Type B pancreatic cell (in vitro differentiated cells): Measurements from ENCODE around the gene ADISSP. TPM values are rescaled to one million over a fixed set of nuclear protein-coding genes. Genes with fewer than 3 reads are reported as not detected.

Experiments
- DNase-seq: peaks from one replicate; pipeline ENCODE4 v3.0.0; 2021; ENCODE audit warnings: mixed read lengths; ENCODE audit not compliant: unreplicated experiment; ENCODE audit errors: extremely low spot score
- H3K27ac Mint-ChIP-seq: 2 replicates; pipeline ENCODE4 v1.8.0; 2021; ENCODE audit warnings: mild to moderate bottlenecking, mixed read lengths
- H3K27me3 Mint-ChIP-seq: 2 replicates; pipeline ENCODE4 v1.8.0; 2021; ENCODE audit warnings: mixed read lengths
- H3K36me3 Mint-ChIP-seq: 2 replicates; pipeline ENCODE4 v1.8.0; 2021; ENCODE audit warnings: mixed read lengths
- H3K4me1 Mint-ChIP-seq: one replicate; pipeline ENCODE4 v1.8.0; 2021; ENCODE audit warnings: mixed read lengths; ENCODE audit not compliant: unreplicated experiment
- H3K4me3 Mint-ChIP-seq: 2 replicates; pipeline ENCODE4 v1.8.0; 2021; ENCODE audit warnings: mild to moderate bottlenecking, mixed read lengths
- H3K9me3 Mint-ChIP-seq: 2 replicates; pipeline ENCODE4 v1.8.0; 2021; ENCODE audit warnings: mixed read lengths
- total RNA-seq: library from RNA; stranded (reverse); gene quantifications from 2 replicates; pipeline ENCODE4 v1.2.1, GENCODE V29; 2021; ENCODE audit warnings: low replicate concordance
- TF ChIP-seq, protein P1 (sequence below): fragments of 200-600 bp; sonication (generic); conservative IDR thresholded peaks from 2 replicates; pipeline ENCODE4 v1.5.0; 2021; ENCODE audit warnings: antibody characterized with exemption, mild to moderate bottlenecking

Gene ADISSP
- total RNA-seq, 1 donor from 2014 or later: 49.4 TPM

DNA sequence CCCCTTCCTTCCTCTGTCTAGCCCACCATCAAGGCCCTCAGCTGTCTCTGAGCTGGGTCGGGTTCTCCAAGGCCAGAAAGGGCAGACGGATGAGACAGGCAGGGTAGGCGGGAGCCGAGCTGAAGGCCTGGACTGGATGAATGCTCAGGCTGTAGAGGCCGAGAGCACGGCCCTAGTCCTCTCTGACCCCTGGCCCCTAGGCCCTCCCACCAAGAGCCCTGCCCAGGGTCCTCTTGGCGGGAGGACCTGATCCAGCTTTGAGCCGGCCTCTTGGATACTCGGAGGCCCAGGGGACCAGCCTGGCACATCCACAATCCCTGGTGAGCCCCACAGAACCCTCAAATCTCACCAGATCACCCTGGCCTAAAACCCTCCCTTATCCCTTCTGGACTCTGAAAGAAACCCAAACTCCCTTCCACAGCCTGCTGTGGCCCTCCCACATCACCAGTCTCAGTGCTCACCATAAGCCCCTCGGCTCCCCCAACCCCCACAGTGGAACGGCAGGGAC lies 8.2 kb downstream of the ADISSP start:
- Mint-ChIP-seq H3K4me3 (no peak overlapping the region), H3K36me3 (peaks cover 3% of the 10 kb centered on the region), H3K4me1 (peaks cover 5% of the 10 kb centered on the region), H3K27ac (peak overlapping the region; percentile 39), H3K27me3 (no peaks in the 10 kb centered on the region), H3K9me3 (no peaks in the 10 kb centered on the region)
- TF ChIP-seq, protein P1, sequence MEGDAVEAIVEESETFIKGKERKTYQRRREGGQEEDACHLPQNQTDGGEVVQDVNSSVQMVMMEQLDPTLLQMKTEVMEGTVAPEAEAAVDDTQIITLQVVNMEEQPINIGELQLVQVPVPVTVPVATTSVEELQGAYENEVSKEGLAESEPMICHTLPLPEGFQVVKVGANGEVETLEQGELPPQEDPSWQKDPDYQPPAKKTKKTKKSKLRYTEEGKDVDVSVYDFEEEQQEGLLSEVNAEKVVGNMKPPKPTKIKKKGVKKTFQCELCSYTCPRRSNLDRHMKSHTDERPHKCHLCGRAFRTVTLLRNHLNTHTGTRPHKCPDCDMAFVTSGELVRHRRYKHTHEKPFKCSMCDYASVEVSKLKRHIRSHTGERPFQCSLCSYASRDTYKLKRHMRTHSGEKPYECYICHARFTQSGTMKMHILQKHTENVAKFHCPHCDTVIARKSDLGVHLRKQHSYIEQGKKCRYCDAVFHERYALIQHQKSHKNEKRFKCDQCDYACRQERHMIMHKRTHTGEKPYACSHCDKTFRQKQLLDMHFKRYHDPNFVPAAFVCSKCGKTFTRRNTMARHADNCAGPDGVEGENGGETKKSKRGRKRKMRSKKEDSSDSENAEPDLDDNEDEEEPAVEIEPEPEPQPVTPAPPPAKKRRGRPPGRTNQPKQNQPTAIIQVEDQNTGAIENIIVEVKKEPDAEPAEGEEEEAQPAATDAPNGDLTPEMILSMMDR: no peak
- no peak for DNase-seq

DNA sequence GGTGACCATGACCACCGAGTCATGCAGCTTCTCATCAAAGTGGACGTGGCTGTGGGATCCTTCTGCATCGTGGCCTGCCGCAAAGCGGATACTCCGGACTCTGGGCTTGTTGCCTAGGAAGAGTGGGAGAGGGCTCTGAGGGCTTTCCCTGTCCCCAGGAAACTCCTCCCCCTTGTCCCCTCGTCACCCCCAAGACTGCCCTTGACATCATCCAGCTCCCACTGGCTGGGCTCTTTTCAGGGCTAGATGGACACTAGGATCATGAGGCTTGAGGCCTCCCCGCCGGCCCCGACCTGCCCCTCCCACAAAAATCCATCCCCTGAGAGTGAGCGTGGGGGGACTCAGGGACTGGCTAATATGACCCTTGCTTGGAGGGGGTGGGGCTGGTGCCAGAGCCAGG lies 9.0 kb downstream of the ADISSP start:
- peaks cover 3% of the 10 kb centered on the region for H3K36me3 Mint-ChIP-seq
- H3K4me1 Mint-ChIP-seq: peaks cover 5% of the 10 kb centered on the region
- no peak overlapping the region for H3K4me3 Mint-ChIP-seq
- H3K27ac Mint-ChIP-seq: no peak overlapping the region
- TF ChIP-seq, protein P1: no peak
- H3K9me3 Mint-ChIP-seq: no peaks in the 10 kb centered on the region
- DNase-seq: no peak
- H3K27me3 Mint-ChIP-seq: no peaks in the 10 kb centered on the region

DNA sequence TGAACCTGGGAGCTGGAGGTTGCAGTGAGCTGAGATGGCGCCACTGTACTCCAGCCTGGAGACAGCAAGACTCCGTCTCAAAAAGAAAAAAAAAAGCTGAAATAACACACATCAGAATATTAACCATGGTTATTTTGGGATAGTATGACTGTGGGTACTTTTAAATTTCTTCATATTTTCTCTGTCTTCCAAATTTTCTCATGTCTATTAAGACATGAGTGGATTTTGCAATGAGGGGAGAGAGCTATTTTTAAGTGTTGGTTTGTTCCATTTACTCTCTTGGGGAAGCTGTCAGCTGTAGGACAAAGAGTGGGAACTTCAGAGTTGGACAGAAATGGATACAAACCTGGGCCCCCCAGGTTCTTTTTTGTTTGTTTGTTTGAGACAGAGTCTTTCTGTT lies 10.3 kb downstream of the ADISSP start:
- Mint-ChIP-seq H3K9me3 (no peaks in the 10 kb centered on the region), H3K4me3 (no peak overlapping the region), H3K4me1 (peaks cover 8% of the 10 kb centered on the region), H3K36me3 (peaks cover 3% of the 10 kb centered on the region), H3K27me3 (peaks cover 7% of the 10 kb centered on the region), H3K27ac (no peak overlapping the region)
- no peak for DNase-seq
- TF ChIP-seq, protein P1: no peak

DNA sequence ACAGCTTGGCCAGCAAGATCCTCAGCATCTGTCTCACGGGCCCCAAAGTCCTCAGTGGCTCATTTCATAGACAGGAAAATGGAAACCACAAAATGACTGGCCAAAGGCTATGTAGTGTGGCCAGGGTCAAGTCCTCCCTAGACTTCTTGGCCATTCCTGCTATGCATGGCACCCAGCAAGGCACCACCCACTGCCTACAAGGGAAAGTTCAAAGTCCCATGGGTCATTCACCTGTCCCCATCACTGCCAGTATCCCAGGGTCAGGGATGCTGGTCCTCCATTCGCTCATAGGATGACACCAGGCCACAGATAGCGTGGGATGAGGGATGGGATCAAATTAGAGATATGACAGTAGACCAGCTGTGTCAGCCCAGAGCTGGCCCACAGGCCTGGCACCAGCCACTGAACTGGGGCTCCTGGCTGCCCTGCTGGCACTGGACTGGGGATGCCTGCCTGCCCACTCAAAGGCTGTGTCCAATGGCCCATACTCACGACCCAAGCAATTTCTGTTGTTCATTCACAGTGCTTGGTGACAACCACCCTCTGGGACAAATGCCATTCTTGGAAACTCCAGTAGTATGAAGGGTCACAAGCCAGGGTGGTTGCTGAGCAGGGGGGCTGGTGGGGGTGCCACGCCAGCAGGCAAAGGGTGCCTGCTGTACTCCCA lies 11.6 kb downstream of the ADISSP start:
- Mint-ChIP-seq H3K9me3 (no peaks in the 10 kb centered on the region), H3K4me3 (no peak overlapping the region), H3K36me3 (peaks cover 3% of the 10 kb centered on the region), H3K27ac (no peak overlapping the region), H3K27me3 (peaks cover 11% of the 10 kb centered on the region), H3K4me1 (peaks cover 3% of the 10 kb centered on the region)
- TF ChIP-seq, protein P1: no peak
- no peak for DNase-seq

DNA sequence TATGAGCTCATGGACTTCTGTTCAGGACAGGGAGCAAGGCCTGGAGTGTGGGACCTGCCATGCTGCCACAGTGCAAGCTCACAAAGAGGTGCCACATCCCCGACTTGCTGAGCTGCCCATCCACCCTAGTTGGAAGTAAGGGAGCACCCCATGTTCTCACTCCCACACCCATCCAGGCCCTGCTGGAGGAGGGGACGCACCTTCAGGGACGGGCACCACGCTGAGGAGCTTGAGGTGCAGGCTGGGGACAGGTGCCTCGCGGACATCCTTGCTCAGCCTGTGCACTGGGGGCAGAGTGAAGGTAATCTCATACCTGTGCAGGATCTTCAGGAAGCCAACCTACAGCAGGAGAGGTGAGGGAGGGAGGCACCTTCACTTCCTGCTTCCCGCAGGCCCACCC lies 12.3 kb downstream of the ADISSP start:
- DNase-seq: no peak
- Mint-ChIP-seq H3K27ac (no peak overlapping the region), H3K27me3 (peaks cover 18% of the 10 kb centered on the region), H3K4me1 (peaks cover 3% of the 10 kb centered on the region), H3K9me3 (no peaks in the 10 kb centered on the region), H3K4me3 (no peak overlapping the region), H3K36me3 (peaks cover 3% of the 10 kb centered on the region)
- TF ChIP-seq, protein P1: no peak
